Endometrial microvascular endothelial cells (primary cell): ENCODE results near the gene EDDM3A. TPM values are rescaled to one million over a fixed set of nuclear protein-coding genes. Genes with fewer than 3 reads are reported as not detected.

Experiments used
- in situ Hi-C: cut with HindIII; loops from 2 replicates; pipeline ENCODE4 v1.10.0; 2017; ENCODE audit warnings: low sequenced_read_pairs, low pct_unique_long_range_greater_than_20kb; ENCODE audit errors: inconsistent ontology term
- total RNA-seq: library from RNA; depleted of rRNA; stranded (reverse); fragments of >200 nt; gene quantifications from one replicate; pipeline ENCODE4 v1.2.3, GENCODE V29; 2015; ENCODE audit errors: inconsistent ontology term

EDDM3A gene
- total RNA-seq, 1 donor from 2014 or later: not detected

DNA sequence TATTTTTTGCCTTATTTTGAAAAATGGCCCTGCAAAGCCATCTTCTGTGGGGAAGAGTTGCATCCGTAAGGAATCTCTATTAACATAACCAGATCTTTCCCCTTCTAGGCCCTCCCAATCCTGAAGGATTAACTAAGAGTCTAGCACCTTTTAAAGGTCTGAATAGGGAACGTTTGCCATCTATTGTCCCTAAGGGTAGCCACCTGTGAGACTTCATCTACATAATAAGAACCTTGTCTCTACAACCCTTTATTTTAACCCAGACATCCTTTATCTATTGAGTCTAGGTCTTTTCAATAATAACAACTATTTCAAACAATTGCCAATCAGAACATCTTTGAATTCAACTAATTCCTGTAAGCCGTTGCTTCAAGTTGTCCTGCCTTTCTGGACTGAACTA, 27.0 kb downstream of the EDDM3A start:
- in situ Hi-C loops: no loop called here

DNA sequence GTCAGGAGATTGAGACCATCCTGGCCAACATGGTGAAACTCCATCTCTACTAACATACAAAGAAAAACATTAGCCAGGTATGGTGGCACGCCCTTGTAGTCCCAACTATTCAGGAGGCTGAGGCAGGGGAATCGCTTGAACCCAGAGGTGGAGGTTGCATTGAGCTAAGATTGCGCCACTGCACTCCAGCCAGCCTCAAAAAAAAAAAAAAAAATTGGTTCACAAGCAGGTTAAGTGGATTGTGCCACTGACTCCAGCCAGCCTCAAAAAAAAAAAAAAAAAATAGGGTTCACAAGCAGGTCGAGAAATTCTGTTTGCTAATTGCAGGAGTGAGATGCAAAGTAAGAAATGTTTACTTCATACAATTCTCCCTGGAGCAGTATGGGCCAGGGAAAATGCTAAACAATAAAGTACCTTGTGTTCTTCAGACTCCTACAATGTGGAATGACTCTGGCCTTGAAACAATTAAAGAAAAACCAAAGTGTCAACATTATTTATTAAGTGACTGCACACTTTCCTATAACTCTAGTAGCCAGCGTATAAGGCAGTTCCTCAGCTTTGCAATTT, 28.7 kb downstream of the EDDM3A start:
- in situ Hi-C loops: no loop called here

DNA sequence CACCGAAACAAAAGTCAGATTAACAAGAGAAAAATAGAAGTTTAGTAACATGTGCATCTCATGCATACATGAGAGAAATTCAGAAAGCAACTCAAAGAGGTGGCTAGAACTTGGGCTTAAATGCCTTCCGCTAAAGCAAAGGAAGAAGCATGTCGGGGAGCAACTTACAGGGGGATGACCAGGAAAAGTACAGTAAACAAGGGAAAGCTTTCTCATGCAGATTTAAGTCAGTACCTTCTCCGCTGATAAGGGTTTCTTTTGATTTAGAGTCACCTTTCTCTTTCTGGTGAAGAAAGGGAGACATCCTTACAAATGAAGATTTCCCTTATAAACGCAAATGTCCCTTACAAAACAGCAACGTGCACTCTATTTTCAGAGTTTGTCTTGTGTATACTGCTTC, 29.4 kb downstream of the EDDM3A start:
- in situ Hi-C loops: no loop called here

DNA sequence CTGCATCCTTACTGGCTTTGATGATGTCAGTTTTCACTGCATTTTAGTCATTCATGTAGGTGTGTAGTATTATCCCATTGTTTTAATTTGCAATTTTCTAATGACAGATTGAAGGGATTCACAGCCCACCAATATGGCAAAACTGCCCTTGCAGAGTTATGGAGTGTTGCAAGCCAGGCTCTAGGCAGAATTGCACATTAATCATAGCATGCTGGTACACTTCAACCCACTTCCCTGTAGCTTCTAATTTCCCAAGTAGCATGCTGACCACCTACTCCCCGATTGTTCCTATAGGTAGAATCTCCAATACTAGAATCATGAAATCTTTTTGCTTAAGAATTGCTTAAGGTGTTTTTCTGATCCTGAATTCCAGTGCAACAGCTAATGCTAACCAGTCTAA, 30.2 kb downstream of the EDDM3A start:
- in situ Hi-C loops: no loop called here

DNA sequence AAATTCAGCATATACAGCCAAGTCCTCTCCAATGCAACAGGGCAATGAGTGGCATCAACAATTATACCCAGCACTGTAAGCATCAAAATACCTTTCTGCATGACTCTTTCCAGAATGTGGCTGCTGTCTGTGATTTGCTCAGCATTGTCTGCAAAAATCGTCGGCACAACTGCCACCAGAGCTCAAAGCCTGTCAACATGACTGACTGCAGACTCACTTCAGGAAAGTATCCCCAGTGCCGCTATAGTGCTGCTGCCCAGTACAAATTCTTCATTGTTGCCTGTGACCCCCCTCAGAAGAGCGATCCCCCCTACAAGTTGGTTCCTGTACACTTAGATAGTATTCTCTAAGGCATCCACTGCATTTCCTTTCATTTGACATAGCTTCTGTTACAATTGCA, 36.1 kb downstream of the EDDM3A start:
- in situ Hi-C loops: no loop called here

DNA sequence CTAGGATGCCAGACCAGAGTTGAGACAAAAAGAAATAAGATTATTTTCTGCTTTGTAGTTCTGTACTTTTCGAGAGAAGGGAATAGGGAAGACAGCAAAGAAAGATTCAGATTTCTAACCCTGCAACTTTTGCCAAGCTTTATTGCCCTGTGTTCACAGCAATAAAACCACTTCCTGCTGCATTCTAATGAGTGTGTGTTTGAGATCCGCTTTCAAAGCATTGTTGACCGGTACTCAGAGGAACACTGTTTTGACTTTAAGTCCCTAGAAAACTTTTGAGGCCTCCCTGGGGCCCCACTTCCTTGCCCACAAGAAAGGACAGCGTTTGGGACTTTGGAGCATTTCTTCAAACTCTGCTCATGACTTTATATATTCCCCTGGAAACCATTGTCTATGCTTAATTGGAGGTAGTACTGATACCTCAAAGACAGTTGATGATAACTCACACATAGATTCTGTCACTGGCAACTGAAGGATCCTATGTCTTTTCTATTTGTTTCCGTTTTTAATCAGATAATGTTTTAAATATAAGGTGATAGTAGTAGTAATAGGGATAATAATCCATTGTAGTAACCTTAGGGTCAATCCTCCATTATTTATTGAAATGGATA, 36.7 kb downstream of the EDDM3A start:
- in situ Hi-C loops: no loop called here

DNA sequence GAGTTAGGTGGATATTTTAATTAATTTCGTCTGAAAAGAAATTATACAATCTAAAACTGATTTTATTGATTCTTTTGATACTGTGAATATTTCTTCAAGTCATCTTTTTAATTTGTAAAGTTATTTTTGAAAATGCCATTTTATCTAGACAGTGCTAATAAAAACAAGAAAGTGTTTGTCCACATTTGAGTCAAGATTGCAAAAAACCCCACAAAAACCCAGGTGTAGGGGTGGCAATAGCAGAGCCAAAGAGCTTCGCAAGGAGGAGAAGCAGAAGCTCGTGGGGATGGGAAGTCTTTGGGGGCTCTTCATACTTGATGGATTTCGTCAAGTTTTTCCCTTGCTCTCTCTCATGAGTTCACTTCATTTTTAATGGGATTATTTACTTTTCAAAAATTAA, 41.3 kb downstream of the EDDM3A start:
- in situ Hi-C loops: no loop called here

DNA sequence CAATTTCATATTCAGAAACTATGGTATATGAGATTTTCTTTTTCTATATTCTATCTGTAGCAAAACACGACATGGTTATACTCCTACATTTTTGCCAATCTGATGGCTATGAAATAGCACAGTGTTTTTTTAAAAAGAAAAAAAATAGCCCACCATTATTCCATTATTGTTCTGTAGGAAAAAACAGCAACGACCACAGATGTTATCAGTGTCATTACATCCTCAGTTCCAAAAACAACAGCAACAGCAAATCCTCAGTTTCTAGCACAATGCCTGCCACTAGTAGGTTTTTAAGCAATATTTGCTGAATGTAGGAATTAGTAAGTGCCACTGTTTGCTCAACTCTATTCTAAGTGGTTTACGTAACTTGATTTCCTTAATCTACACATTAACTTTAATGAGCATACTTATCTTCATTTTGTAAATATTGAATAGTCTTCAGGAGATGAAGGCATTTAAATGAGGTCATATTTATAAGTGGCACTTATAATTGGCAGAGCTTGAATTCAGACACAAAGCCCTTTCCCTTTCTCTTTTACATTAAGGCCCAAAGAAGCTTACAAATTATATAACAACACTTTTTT, 43.6 kb downstream of the EDDM3A start:
- in situ Hi-C loops: no loop called here

DNA sequence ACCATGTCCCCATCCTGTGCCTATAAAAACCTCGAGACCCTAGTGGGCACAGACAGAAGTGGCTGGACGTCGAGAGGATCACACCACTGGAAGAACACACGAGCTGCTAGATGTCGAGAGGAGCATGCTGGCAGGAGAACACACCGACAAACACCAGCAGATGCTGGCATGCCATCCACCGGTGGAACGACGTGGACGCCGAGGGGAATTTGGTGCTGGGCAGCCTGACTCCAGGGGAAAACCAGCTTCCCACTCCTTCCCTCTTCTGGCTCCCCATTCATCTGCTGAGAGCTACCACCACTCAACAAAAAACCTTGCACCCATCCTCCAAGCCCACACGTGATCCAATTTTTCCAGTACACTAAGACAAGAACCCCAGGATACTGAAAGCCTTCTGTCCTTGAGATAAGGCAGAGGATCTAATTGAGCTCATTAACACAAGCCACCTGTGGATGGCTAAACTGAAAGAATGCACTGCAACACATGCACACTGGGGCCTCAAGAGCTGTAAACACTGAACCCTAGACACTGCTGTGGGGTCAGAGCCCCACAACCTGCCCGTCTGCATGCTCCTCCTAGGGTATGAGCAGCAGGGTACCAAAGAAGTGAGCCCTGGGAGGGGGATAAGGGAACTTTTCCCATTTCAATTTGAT, 44.9 kb downstream of the EDDM3A start:
- in situ Hi-C loops: no loop called here

DNA sequence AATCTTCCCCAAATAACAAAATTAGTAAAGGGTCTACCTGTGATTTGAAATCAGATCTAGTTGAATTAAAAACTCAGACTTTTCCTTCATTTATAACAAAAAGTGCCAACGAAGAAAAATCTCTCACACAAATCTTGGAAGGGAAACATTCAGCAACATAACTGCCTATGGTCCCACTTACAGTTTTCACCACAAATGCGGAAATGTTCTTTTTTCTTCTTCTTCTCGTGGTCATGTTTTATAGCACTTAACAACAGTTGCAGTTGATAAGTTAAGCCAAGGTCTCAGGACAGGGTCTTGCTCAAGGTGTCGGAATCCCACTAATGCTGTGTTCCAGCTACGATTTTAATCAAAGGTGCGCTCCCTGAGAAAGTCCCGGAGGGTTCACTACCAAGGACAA, 45.5 kb downstream of the EDDM3A start:
- in situ Hi-C loops: no loop called here

DNA sequence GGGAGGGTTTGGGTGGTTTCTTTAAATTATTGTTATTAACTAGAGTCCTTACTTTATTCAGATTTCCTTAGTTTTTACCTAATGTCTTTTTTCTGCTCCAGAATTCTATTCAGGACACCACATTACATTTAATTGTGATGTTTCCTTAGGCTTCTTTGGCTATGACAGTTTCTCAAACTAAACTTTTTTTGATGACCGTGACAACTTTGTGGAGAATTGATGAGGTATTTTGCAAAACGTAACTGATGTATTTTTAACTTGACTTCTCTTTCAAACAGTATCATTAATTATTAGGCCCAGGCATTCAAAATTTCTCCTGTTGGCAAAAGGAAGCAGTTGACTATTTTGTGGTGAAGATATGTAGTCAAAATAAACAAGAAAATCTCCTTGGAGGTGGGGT, 45.9 kb downstream of the EDDM3A start:
- in situ Hi-C loops: no loop called here

DNA sequence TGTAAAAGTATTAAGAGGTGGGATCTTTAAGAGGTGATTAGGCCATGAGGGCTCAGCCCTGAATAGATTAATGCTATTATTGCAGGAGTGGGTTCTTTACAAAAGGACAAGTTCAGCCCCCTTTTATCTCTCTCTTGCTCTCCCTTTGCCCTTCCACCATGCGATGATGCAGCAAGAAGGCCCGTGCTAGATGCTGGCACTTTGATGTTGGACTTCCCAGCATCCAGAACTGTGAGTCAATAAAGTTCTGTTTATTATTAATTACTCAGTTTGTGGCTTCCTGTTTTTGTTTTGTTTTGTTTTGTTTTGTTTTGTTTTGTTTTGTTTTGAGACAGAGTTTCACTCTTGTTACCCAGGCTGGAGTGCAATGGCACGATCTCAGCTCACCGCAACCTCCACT, 46.9 kb downstream of the EDDM3A start:
- in situ Hi-C loops: no loop called here

DNA sequence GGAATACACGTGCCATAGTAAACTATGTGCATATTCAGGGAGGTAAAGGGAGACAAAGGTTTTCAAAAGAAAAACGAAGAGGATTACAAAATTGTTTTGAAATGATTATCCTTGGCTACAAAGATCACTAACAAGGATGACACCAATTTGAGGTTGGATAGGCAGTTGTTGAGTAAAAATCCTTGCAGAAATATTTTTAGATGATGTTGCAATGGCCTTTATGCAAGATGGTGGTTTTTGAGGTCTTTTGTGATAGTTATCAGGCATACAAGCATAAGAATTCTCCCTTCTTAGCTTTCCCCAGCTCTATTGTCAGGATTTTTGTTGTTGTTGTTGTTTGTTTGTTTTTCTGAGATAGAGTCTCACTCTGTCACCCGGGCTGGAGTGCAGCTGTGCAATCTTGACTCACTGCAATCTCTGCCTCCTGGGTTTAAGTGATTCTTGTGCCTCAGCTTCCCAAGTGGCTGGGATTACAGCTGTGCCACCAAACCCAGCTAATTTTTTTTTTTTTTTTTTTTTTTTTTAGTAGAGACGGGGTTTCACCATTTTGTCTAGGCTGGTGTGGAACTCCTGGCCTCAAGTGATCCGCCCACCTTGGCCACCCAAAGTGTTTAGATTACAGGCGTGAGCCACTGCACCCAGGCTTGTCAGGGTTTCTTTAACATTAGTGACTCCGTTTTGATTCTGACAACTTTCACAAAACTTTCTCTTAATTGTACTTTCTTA, 49.1 kb downstream of the EDDM3A start:
- in situ Hi-C loops: no loop called here

DNA sequence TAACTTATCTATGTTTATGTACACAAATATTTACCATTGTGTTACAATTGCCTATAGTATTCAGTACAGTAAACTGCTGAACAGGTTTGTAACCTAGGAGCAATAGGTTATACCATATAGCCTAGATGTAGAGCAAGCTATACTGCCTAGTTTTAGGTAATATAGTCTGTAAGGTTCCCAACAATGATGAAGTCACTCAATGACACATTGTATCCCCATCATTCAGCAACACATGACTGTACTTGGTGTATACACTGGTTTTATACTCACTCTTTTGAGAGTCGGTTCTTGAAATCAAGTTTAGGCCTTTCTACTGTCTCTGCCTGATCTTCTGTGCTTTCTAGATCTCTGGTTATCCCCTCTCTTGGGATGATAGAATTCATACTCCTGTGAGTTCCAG, 51.5 kb downstream of the EDDM3A start:
- in situ Hi-C loops: no loop called here

Other genes starting within 250 kb of the EDDM3A start
- not detected for gene RNASE10, start 240.3 kb upstream of the EDDM3A start, total RNA-seq
- gene RNASE9, start 184.8 kb upstream of the EDDM3A start, total RNA-seq: not detected
- gene RNASE11, start 157.9 kb upstream of the EDDM3A start, total RNA-seq: not detected
- not detected for gene RNASE12, start 154.5 kb upstream of the EDDM3A start, total RNA-seq
- gene OR6S1, start 104.2 kb upstream of the EDDM3A start, total RNA-seq: not detected
- 15.5 TPM for gene RNASE4, start 61.3 kb upstream of the EDDM3A start, total RNA-seq
- gene ANG, start 57.1 kb upstream of the EDDM3A start, total RNA-seq: 0.84 TPM
- gene EDDM3B, start 22.5 kb downstream of the EDDM3A start, total RNA-seq: not detected
- gene RNASE6, start 35.4 kb downstream of the EDDM3A start, total RNA-seq: not detected
- gene RNASE1, start 57.0 kb downstream of the EDDM3A start, total RNA-seq: 168 TPM
- gene RNASE3, start 145.5 kb downstream of the EDDM3A start, total RNA-seq: not detected
- gene RNASE2, start 209.6 kb downstream of the EDDM3A start, total RNA-seq: not detected
- gene METTL17, start 244.1 kb downstream of the EDDM3A start, total RNA-seq: 57.2 TPM